GM19468 (cell line): ENCODE measurements around the gene CACNB4.

Experiments
- ATAC-seq: cut with Tn5 transposase; IDR thresholded peaks from one replicate; pipeline ENCODE4 v1.9.1; 2021; ENCODE audit warnings: mild to moderate bottlenecking, moderate library complexity, moderate number of reproducible peaks; ENCODE audit not compliant: unreplicated experiment; ENCODE audit errors: extremely low read depth

The CACNB4 gene

DNA sequence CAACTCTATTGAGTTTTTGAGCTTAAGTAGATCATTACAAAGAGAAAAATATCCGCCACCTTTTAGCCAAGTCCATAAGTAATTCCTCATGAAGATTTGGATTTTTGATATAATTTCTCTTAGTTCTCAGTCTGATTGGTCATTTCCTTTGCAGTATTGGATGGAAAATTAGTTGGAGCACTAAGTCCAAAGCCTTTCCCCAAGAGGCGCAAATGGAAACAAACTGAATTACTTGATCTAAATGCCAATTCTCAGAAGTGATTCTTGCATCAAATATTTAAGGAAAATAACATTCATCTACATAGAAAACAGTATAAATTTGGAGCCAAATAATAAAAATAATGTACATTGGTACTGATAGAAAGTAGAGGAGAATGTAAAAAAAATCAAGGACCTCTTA, 115.6 kb downstream of the CACNB4 start:
- ATAC-seq: no peak

DNA sequence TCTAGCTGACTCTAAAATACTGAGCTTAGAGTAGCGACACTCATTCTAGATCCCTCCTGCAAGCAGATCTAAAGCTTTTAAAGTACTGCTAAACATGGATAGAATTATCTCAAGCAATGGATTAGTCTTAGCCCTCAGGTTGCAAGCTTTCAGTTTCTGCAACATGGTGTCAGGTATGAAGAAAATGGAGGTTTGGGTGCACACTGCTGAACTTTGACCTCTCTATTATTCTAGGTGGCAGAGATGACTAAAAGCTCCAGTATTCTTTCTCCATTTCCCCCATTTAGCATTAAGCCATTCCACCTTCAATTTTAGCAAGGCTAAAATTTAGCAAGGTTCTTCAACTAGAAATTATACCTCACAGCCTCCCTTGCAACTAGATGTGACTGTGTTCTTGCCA, 117.0 kb downstream of the CACNB4 start:
- ATAC-seq: no peak

DNA sequence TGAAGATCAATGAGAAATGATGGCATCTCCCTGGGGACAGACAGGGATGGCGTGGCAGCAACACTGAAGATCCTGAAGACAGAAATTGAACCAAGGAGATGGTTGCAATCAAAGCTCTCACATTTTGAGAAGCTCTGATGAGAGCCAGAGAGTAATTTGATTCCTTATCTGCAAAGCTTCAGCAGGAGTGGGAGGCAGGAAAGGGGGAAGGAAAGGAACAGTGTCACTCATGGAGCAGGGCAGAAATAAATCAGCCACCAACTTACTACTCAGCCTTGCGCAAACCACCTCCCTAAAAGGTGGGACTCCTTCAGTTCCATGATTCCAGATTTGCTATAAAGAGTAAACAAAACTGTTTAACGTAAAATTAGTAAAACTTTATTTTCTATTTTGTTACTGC, 119.2 kb downstream of the CACNB4 start:
- no peak for ATAC-seq

DNA sequence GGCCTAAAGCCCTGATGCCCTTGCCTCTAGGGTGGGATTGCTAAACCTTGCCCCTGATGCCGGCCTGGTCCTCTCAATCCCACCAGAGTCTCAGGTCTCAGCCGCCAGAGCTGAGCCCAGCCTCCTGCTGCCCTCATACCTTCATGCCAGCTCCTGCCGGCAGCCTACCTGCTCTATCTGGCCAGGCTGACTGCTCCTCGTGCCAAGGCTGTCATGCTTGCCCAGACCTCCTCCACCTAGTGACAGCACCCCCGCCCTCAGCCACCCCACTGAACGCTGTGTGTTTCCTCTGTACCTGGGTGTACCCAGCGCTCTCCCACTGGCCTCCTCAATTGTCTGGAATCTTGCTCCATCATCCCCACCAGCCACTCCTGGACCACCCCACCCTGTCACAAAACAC, 120.1 kb downstream of the CACNB4 start:
- no peak for ATAC-seq

DNA sequence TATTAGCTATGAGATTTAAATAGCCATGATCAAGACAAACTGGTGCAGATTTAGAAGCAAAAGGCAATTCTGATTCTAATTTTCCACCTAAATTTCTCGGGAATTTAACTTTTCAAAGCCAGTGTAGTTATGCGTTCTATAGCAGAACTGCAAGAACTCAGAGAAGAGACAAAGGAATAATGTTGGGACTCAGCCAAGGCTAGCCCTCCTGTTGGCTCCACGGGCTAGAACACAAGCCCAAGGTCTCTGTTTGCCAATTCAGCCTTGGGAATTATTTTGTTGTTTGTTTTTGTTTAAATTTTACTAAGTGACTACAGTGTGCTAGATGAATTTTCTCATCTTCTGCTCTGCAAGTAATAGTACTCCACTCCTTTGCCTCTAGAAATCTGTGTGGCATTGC, 121.2 kb downstream of the CACNB4 start:
- no peak for ATAC-seq

DNA sequence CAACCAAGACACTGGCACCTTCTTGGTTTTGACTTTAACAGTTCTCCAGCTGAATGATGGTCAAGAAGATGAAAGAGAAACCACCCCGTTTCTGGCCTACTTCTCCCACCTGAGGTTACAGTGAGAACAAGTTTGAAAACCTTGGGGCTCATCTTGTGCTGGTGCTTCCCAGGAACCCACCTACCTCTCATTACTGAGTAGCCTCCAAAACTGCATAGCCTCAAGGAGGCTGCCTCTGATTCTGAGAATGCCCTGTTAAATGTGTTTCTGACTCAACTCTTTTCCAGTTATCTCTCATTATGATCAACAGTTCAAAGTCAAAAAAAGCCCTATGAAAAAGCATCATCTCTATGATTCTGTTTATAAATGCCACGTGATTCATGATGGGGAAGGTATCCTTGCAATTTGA, 121.9 kb downstream of the CACNB4 start:
- peak; percentile 59 for ATAC-seq

DNA sequence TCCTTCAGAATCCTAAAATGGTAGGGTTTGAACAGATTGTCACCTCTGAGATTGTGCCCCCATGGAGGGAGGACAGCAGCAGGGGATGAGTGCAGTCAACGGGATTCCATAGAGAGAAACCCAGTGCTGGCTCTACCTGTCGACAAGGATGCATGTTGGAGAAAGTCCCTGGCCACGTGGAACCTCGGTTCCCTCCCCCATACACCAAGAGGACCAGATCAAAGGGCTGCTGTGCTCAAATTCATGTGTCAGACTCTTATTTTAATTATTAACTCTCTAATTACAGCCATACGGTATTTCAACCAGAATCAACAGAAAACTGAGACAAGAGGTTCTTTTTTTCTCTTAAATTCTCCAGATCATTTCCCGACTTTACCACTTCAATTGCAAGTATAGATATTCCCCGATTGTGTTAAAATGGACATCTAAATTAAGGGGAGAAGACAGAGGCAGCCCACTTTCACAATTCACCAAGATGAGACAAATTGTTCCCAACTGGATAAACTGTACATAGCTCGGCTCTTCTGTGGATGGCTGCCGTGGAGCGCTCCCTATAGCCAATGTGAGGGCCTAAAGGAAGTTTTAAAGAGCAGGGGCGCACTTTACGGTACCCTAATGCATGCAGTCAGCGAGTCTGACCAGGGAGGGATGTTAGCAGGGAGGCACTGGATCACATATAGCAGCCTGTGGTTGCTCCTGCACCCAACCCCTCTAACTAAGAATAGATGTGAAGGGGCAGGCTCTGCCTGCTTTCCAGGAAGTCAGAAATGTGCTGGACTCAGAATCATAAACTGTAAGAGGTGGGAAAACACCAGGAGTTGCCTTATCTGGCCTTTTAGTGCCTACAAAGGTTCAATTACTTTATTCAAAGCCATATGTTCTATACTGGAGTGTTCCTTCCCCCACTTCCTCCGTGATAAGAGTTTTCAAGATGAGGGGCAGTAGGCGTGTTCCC, 123.1 kb downstream of the CACNB4 start:
- no peak for ATAC-seq

DNA sequence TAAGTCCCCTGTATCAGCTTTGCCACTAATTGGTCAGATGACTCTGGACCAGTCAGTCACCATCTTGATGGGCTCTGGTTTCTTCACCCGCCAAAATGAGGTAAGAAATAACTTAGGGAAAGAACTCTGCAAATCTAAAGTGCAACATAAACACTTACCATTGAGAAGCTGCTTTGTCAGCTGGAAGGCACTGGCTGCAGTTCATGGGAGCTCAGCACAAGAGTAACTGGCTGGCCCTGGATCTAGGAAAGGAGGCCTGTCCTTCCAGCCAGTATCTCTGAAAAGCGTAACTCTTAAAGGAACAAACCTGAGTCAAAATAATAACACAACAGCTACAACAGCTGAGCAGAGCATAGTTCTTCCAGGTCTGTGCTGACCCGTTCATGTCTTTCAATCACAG, 123.9 kb downstream of the CACNB4 start:
- no peak for ATAC-seq

DNA sequence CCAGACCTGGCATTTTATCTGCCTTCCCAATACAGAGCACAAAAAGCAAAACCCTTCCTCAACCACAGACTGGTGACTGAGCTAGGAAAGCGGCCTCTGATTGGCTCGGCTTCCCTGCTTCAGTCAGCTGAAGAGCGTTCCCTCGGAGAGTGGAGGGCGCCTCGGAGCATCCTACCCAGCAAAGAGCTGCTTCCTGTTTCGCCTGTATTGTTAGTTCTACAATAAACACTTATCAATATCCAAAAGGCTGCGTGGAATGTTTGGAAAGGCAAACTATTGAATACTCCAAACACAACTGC, 125.0 kb downstream of the CACNB4 start:
- no peak for ATAC-seq

DNA sequence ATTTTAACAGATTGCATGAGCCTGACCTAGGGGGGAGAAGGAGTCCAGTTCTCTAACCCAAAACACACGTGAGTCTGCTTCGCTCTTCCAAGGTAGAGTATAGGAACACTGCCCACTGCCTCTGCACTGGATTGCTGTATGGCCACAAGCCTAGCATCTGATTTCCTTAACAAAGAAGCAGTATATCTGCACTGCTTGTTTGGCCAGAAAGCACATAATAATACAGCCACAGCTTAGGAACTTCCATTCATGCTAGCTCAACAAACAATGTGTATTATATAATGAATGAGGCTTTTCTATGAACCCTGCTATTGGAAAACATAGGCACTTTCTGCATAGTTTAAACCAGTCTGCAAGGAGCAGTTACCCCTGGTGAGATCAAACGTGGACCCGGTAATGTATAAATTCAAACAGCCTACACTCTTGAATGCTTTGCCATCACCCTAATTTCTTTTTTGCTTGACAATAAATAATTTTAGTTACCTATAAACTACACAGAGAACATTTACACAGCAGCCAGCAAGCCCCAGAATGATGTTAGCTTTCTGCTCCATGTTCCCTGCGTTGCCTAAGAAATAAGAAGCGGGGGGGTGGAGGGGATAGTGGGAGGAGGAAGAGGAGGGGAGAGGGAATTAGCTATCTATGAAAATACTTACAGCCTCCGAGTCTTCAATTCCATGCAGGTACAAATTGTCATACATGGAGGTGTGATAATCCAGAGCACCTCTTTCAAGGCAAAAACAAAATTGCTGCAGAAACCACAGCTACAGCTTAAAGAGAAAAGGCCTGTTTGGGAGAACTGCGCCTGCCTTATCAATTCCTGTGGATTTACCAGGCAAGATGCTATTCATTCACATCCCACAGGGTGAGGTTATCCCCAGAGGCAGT, 125.6 kb downstream of the CACNB4 start:
- ATAC-seq: no peak

DNA sequence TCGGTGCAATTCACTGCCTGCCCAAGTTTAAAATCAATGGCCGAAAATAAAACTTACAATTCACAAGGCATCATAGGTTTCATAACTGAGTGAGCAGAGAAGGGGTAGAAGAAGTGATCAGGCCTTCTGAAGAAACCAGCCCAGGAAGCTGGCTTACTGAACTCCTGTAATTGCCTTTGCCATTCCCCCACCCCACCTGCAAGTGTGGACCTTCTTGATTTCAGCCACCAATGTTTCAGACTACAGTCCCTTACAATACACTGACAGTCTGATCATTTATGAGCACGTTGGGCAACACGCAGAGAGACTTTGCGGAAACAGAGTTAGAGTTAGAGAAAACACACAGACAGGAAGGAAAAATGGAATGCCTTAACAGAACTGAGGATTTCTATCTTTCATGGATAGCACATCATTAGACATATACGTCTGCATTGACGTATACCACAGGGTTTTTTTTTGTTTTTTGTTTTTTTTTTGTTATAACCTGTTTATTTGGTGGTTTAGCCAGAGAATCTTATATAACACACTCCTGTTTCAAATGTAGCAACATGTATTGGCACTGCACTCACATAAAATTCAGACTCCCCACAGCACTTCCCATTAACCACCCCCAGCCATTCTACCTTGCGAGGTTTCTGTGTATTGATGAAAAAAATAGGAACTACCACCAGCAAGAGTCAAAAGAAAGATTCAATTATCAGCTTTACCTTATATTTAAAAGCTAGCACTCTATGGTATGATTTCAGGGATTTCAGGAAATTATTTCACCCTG, 126.4 kb downstream of the CACNB4 start:
- ATAC-seq: no peak

DNA sequence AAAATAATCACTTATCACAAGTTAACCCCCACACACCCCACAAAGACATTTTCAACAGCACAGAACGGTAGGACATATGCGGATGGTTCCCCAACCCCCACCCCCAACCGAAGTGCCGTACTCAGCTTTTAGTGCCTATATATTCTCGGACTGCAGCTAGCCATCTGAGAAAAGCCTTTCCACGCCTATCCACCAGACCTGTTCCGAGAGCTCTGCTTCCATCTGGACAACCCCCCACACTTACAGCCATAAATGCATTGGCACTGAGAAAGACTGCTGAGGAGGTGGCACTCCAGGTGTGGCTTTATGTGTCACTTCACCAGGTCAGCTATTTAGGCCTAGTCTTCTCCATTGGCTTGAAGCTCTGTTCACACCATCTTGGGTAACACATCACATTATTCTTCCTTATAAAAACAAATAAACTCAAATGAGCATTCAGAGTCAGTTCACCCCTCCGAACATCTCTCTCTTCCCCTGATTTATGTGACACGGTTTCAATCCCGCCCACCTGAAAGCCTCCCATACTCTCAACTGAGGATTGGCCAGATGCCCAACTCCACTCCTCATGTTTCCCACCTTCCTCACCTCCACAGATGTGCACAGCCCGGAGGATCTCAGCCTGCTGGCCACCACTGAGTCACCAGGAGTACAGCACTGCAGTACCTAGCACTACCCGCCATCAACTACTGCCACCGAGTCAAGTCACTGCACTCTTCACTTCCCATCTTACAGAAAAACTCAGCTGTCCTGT, 127.4 kb downstream of the CACNB4 start:
- no peak for ATAC-seq

DNA sequence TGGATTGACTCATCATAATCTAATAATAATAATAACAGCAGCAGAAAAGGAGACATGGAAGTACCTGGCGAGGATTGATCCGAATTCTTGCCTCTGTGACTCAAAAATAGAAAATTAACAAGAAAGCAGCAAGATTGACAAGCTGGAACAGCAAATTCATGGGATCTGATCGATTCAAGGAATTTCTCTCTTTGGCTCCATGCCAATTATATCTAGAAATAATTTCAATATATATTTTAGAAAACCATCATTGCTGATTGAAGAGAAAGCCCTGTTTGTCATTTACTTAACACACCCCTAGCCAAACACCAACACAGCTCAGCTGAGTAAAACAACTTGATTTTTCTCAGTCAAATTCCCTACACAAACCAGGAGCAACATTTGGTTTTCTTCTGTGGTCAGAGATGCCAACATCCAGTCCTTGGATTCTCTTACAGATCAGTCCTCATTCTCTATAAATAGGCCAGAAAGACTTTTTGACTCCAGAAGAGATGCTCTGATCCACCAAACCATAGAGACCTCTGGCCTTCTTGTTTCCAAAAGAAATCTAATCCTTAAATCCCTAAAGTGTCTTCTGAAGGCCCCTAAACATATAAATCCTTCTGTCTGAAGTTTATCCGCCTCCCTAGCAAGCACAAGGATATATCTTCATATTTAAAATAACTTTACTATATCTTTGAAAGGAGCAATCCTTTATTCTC, 129.9 kb downstream of the CACNB4 start:
- ATAC-seq: no peak

DNA sequence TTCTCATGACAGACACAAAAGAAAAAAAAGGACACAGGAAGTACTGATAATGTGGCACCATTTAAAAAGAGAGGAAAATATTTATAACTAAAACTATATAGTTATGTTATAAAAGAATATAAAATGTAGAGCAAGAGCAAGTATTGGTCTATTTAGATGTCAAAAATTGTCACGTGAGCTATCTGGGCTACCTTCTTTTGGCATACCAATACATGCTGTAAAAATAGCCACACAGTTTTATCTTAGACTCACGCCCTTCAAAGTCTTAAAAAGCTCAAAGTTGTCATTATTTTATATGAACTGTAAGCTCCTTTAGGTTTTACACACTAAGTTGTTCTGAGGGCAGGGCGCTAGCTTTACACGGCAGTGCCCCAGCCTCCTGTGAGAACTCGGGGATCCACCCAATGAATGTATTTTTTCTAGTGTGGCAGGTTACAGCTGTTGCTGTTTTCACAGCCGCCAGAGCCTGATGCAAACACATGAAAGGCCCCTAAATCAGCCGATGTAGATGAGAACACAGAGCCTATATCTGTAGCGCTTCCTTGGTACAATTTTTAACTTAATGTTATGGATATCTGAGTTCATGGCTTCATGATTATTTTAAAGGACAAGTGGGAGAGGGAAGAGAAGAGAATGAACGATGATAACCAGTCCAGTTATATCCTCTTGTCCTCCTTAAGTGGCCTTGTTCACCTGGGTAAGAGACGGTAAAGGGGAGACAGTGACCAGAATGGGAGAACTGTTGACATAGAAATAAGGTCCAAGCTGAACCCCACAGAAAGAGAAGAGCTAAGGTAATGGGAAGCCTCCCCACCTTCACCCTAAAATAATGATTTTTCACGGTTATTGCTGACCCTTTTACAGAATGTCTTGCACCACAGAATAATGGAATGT, 130.8 kb downstream of the CACNB4 start:
- ATAC-seq: no peak

DNA sequence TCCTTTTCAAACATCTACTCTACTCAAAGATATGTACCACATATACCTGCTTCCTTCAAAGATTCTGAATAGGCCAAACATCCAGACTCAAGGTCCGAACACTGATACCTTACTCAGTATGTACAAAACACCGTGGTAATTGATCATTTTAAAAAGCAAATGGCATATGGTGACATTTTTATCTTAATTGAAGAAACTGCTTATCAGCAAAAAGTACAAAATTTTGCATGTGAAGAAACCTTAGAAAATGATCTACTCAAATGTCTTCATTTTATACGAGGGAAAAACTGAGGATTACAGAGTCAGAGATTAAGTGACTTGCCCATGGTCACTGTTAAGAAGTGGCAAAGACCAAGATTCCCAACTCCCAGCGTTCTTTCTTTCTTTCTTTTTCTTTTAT, 133.0 kb downstream of the CACNB4 start:
- no peak for ATAC-seq

DNA sequence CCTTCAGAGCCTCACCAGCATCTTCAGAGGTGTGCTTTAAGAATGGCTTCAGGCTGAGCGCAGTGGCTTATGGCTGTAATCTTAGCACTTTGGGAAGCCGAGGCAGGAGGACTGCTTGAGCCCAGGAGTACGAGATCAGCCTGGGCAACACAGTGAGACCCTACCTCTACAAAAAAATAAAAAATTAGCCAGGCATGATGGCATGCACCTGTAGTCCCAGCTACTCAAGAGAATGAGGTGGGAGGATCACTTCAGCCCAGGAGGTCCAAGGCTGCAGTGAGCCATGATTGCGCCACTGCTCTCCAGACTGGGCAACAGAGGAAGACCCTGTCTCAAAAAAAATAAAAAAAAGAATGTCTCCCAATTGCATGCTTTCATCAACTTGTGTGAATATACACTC, 137.3 kb downstream of the CACNB4 start:
- no peak for ATAC-seq

DNA sequence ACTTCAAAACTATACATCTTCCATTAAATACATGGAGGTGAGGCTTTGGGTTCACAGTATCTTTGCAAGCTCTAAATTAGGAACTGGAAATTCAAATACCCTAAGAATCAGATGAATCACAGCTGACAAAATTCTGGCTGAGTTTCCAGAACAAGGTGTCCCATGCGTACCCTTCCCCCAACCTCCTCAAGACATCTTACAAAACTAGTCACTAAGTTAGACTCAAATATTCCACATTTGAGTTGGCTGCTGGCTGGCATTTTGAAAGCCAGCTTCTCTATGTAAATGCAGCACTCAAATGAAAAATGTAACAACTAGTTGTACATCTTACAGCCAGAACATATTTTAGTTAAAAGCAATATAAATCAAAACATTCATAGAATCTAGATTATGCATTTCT, 139.6 kb downstream of the CACNB4 start:
- no peak for ATAC-seq

DNA sequence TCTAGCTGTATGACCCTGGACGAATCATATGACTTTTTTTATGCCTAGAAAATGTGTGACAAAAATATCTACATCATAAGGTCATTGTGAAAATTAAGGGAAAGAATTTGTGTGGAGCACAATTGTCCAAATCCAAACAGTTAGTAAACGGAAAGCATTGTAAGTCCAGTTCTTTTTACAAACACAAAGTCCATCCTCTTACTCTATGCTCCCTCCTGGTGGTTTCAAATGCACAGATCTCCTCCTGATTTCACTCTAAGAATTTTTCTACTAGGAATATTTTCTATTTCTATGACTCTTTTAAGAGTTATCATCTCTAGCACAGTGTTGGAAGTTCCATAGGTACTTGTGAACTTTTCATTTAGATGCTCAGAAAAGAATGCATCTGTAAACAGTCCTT, 145.4 kb downstream of the CACNB4 start:
- no peak for ATAC-seq
